GM12891 (cell line): ENCODE data around the gene STAC2.

Source experiments
- PAX5 ChIP-seq: IDR thresholded peaks from 2 replicates; pipeline ENCODE4 v1.6.1; 2011; ENCODE audit warnings: low read length, moderate library complexity, mild to moderate bottlenecking; ENCODE audit not compliant: insufficient read depth, severe bottlenecking
- POLR2A ChIP-seq: IDR thresholded peaks from 2 replicates; pipeline ENCODE4 v1.6.1; 2011; ENCODE audit warnings: low read depth, low read length, control low read depth
- POLR2AphosphoS5 ChIP-seq: IDR thresholded peaks from 2 replicates; pipeline ENCODE4 v1.6.1; 2011; ENCODE audit warnings: low read depth, low read length, control low read depth
- POU2F2 ChIP-seq: IDR thresholded peaks from 2 replicates; pipeline ENCODE4 v1.6.1; 2011; ENCODE audit warnings: low read depth, mild to moderate bottlenecking, control low read depth, low read length, moderate library complexity
- SPI1 ChIP-seq: IDR thresholded peaks from 2 replicates; pipeline ENCODE4 v1.6.1; 2011; ENCODE audit warnings: low read depth, low read length, control low read depth
- TAF1 ChIP-seq: IDR thresholded peaks from 2 replicates; pipeline ENCODE4 v1.6.1; 2011; ENCODE audit warnings: low read depth, low read length, control low read depth

GRCh38 chr17:39218906-39219305 lies 6.8 kb downstream of the STAC2 start:
- TF ChIP-seq POLR2A (no peak), POLR2AphosphoS5 (no peak), PAX5 (no peak), SPI1 (no peak), TAF1 (no peak), POU2F2 (no peak)
